ENCODE results near the gene SMAP1.

Gene SMAP1

DNA sequence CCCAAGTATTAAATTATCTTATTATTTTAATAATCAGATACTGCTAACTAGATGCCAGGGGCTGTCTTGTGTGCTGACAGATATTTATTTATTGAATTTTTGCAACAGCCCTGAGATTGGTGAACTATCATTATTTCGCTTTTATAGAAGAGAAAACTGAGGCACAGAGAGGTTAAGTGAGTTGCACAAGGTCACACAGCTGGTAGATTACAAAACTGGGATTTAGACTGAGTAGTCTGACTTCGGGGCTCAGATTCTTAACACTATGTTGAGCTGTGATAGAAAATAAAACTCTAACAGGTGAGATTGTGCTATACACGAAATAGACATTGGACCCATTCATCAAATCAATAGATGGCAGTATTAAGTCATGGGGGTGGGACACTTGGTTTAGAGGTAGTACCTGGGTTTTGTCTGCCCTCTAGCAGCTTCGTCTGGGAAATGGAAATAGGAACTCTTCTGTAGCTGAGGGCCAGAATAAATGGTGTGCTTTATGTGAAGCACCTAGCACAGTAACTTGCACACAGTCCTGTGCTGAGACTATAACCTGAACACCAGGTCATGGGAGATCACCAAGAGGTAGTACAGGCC, 175.7 kb downstream of the SMAP1 start:
- peak; percentile 41 for DNase-seq

DNA sequence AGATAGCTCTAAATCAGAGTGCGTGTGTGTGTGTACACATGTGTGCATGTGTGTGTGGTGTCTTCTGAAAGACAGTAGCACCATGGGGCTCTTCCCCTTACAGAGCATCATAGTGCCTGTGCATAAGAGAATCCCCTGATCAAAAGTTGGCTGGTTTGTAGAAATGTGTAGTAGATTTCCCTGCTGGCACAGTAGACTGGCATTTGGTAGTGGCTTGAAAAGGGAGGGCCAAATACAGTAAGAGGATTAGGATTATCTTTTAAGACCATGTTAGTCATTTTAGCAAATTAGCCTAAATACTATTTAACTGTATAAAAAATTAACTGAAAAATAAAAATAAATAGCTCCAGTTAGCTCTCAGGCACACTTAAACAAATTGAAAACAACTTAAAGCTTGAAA, 176.6 kb downstream of the SMAP1 start:
- no peak for DNase-seq

DNA sequence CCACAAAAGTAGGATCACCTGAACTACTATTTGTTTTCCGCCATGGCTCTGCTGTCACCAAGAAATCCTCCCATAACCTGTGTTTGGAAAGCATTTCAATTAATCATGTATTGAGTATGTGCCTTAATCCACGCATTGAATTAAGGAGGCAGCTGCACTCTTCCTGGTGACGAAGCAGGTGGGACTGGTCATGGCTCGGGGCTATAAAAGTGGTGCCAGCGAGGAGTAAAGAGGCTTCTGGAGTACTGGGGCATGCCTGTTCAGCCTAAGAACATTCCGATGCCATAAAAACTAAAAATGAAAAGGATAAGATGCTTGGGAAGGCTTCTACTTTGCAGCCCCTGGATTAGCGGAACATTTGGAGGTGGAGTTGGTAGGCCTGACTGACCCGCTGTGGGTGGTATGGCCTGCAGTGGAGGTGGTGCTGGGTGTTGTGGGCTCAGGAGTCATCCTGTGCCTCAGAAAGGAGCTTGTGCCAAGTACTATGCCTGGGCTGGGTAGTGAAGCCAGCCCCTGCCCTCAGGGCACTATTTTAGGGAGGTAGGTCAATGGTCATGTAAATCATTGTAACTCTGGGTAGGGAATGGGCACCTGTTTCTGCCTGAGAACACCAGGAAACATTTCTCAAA, 178.6 kb downstream of the SMAP1 start:
- DNase-seq = peak; percentile 88

DNA sequence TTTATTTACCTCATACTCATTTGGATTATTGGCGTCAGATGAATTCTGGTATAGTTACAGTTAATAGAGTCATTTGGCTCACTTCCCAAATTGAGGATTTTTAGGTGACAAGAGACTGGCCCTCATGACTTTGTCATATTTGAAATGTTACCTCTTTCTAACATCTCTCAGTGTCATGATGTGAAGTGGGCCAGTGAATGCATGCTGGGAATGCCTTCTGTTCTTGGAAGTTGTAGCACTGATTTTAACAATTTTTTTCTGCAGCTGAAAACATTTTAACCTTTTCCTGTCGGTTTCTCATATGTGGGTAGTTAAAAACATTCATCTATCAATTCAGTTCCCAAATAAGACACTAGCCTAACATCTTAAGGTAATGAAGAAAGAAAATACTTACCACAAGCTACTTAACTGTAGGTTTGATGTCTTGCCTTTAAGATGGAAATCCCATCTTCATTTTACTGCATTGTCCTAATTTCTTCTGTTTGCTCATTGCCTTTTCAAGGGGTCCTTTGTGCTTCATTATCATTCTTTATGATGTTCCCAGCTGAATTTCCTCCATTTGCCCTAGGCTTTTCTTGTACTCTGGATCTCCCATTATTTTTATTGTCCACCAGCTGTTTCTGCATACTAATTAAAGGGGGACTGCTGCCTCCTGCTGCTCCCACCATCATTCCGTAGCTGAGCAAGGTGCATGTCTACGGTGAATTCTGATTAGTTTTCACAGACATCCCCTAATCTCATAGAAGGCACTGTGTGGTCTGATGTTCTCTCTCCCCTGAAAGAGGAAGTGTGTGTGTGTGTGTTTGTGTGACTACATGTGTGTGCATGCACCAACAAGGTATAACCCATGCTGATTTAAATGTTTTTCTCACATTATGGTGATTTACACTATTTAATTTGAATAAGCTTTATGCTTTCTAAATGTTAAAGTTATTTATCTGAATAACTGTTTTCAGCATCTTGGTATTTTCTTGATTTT, 179.7 kb downstream of the SMAP1 start:
- DNase-seq = peak; percentile 93

DNA sequence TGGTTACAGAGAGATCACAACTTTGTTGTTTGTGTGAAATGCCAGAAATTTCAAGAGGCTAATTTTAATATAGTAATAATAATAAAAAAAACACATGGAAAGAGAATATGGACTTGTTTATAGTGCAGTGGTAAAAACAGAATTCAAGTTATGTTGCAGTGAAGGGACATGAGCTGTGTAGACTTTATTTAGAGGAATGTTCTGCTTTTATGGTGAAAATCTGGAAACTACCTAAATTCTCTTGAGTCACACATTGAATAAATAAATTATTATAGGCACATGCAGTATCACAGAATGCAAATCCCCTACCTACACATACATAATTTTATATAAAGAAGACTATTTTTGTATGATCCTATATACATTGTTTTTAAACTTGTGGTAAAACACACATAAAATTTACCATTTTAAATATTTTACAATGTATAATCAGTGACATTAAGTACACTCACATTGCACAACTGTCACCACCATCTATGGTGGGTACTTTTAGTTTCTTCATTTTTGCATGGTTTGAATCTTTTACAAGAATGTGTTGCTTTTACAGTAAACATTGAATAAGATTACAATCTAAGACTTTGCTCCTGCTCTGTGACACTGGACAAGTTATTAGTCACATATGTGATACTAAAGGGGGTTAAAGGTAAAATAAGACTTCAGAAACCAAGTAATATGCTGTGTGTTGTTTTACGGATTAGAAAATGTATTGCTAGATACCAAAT, 181.8 kb downstream of the SMAP1 start:
- DNase-seq = no peak

DNA sequence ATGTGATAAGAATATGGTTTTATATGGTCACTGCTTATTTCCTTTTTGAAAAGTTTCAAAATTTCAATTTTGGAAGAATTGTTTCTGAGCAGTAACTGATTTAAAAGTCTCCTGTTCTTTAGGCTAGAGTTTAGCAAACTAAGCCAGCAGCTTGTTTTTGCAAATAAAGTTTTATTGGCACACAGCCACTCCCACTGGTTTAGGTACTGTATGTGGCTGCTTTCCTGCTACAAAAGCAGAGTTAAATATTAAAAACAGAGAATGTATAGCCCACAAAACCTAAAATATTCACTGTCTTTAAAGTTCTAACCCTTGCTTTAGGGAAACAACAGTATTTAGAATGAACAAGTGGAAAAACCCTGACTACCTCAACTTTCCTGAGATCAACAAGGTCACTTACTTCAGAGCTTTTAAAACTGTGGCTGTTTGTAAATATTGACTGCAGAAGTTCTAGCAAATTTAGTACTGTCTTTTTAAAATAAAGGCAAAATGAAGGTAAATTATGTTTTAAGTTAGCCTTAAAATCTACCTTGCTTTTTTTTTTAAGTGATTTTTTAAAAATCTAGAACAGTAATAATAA, 185.1 kb downstream of the SMAP1 start:
- no peak for DNase-seq

DNA sequence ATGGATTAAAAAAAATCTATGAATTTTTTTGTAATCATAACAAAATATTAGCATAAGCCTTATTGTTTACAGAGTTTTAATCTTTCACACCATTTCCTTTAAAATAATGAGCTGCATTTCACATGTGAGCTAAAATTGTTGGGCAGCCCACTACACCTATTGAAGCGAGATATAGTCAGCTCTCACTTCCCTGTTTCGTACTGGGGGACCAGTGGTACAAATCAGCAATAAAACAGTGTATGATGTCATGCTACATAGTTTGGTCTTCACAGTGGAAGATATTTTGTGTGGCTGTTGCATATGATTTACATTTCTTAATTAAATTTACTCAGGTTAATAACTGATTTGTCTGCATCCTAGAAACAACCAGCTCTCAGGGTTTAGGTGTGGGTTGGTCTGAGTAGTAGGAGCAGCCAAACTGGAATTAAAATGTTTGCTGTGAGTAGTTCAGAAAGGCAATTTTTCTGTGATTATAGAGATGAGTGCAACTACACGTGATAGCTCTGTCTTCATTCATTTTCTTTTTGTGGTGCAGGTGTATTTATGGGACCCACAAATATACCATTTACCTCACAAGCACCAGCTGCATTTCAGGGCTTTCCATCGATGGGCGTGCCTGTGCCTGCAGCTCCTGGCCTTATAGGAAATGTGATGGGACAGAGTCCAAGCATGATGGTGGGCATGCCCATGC, 189.8 kb downstream of the SMAP1 start:
- no peak for DNase-seq

DNA sequence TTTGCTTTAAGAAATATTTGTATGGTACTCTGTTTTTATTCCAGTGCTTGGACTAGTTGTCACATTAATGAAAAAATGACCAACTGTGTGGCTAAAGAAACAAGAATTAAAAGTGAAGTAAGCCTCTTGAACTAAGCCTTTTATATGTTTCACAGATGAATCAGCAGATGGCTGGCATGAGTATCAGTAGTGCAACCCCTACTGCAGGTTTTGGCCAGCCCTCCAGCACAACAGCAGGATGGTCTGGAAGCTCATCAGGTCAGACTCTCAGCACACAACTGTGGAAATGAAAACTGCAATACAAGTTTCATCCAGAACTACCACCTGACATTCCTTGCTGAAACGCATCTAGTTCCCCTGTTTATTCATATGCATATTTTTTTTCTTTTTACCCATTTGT, 192.4 kb downstream of the SMAP1 start:
- peak; percentile 43 for DNase-seq

DNA sequence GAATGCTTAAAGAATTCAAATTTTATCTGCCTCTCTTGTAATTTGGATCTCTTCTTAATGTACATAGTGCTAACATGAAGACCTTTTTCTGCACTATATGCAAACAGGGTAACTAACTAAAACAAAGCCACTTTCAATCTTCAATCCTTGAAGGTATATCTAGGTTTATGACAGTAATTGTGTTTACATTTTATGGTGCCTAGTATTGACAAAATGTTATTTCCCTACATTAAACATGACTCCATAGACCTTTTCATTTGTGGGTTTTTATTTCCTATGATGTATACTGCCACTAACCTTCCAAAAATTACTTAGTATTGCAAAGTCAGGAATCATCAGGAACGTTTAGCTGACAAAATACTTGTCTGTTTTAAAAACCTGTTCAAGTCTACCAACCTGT, 193.2 kb downstream of the SMAP1 start:
- peak; percentile 25 for DNase-seq

DNA sequence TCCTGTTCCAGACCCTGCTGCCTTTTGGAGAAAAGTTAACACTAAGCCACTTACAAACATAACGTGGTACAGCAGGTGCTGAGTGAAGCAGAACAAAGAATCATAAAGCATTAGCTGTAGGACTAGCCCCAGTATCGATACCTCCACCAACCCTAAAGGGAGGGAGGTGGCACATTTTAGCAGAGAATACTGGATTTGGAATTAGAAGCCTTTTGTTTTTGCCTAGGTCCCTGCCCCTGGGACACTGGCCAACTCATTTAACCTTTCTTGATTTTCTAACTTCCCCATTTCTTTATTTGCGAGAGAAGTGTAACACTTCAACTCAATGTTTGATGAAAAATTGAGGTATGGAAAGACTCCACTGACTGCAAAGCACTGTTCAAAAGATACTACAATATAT, 195.7 kb downstream of the SMAP1 start:
- DNase-seq = peak; percentile 14

DNA sequence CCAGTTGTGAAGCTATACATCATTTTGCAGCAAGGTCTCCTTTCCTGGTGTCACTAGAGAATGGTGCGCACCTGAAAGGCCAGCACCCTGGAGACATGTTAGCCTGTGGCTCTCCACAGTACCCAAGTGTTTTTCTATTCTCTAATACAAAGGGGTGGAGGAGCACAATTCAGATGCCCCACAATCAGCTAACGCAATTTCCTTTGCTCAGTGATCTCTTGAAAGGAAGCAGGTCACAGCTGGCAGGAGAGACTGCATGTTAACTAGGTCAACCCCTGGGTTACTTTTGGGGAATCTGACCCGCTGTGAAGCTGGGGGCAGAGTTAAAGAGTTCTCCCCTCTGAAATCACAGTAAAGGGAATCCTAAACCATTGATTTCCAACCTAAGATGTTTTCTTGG, 196.7 kb downstream of the SMAP1 start:
- DNase-seq = peak; percentile 47

DNA sequence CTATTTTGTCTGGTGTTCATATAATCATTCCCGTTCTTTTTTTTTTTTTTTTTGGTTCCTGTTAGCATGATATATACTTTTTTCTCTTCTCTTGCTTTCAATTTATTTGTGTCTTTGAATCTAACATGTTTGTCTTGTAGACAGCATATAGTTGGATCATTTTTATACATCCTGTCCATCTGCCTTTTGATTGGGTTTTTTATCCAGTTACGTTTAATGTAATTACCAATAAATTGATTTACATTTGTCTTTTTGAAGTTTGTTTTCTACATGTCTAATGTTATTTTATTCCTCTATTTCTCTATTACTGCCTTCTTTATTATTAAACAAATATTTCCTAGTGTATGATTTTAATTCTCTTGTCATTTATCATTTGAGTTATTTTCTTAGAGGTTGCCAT, 204.8 kb downstream of the SMAP1 start:
- no peak for DNase-seq

DNA sequence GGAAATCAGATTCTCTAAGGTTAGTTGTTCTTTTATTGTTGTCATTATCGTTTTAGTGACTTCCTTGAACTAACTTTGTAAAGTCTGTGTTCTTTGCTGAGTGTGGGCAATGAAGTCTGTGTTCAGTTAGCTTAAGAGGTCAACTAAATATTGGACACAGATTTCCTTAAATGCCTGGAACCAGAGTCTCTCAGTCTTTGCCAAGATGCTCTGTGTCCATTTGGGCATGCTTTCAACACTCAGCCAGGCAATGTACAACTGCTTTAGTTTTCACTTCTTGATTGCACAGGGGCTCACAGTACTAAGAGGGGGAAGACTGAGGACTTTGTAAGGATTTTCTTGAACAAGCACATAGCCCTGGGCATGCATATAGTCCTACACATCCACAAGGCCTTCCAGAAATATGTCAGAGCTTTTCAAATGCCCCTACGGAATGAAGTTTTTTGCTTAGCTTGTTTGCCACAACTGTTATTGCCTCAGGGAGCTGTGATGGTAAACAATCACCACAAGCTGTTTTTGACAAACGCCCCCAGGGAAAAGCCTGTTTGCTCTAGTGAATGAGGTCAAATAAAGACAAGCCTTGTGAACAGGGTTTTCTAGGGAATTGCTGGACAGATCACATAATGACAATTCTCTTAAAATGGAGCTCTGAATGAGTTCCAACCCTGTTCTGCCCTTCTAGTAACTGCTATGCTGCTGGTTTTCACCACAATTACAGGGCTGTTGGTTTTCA, 206.7 kb downstream of the SMAP1 start:
- DNase-seq = peak; percentile 84

DNA sequence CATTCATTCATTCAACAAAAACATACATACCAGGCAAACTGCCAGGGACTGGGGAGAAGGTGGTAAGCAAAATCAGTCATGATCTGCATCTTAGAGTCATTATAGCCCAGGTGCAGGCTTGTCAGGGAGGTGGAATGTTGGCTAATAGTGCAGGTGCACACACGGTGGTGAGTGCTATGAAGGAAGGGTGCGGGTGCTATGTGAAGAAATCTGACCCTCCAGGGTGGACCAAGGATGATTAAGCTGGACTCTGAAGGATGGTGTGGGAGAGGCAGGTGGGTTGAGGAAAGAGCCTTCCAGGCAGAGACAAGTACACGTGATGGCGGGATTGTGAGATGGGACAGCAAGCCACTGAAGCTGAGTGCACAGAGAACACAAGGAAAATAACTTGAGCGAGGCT, 211.8 kb downstream of the SMAP1 start:
- DNase-seq = no peak

DNA sequence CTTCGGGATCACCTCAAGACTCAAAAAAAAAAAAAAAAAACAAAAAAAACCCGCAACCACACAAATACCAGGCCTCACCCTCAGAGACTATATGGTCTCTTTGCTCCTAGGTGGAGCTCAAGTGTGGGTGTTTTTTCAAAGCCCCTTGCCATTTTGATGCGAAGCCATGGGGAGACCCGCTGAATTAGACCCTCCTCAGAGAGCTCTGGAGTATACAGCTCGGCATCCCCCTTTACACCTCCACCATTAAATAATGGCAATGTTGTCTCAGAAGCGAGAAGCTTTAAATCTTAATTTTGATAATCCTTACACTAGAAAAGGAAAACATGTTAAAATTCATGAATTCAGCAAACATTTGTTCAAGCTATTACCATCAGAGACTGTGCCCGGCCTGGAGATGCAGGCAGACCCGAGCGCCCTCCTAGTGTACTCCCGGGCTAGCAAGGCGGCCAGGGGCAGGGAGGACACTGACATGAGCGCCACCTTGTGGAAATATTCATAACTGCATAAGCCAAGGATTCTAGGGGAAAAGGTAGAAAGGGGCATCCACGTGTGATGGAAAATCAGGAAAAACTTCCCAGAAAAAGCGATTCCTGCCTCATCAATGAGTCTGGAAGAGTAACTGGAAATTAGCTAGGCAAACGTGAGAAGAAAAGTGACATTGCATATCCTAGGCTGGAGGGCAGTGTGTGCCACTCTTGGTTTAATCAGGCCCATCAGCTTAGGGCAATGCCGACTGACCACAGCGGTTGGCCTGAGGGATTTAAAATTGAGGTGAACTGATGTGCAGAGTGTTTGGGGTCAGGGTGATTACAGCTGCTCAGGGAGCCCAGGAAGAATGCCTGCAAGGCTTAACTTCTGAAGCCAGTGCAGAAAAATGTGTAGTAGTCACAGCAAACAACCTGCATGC, 216.6 kb downstream of the SMAP1 start:
- peak; percentile 78 for DNase-seq

DNA sequence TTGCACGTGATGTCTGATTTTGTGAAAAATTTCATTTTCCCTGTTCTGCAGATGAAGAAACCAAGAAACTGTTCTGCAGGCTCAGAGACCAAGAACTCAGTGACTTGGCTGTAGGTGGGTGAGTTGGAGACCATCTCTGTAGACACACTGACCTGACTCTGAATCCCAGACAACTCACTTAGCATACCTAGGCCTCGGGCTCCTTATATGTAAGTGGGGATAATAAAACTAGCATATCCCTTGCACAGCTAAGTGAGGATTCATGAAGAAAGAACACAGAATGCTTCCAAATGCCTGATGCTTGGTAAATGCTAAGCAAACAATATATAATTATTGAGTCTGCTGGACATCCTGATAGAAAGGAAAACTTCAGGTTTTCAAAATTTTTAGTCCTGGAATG, 218.4 kb downstream of the SMAP1 start:
- peak; percentile 8 for DNase-seq

DNA sequence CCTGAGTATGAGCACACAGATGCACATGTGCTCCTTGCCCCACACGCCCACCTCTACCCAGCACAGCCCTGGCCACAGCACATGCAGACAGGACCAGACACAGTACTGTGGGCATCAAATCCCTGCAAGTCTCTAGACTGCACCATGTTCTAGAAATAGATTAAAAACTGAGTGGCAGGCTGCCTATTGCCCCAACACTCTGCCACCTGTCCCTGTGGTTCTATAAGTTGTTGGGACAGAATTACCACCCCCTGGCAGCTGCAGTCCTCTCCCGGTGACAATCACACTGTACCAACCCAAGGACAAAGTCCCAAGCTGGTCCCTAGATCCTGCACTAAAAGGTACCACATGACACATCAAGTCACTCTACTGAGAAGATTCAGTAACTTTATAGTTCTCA, 219.0 kb downstream of the SMAP1 start:
- peak; percentile 15 for DNase-seq

DNA sequence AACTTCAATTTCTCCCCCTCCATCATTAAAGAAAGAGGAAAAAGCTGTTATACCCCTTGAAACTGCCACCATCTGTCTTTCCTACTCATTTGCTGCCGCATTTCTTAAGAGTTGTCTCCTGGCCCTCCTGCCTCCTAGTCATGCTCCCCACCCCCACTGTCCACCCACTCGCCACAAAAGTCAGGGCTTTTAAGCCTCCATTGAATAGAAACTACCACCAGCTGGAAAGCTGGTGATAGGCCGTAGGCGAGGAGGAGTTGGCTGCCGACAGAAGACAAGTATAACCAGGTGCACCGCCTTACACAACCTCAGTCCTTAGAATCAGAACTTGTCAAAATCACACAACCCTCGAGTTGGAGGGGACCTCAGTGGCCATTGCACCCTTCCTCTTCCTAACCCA, 221.6 kb downstream of the SMAP1 start:
- DNase-seq = no peak

DNA sequence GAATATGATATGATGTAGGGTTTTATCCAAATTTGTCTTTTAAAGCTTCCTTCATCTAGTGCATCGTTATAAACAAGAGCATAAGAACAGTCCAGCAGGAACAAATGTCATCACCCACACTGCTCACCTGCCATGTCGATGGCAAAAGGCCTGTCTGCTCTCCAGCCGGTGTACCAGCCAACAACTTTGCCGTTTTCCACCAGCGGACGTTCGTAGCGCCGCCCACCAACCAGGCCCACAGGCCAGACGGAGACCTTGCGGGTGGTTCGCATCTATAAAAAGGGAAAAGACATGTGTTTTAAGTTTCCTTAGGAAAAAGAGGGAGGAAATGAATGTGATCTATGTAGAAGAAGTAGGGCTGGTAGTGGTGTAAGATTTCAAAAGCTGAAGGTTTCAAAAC, 226.3 kb downstream of the SMAP1 start:
- no peak for DNase-seq

DNA sequence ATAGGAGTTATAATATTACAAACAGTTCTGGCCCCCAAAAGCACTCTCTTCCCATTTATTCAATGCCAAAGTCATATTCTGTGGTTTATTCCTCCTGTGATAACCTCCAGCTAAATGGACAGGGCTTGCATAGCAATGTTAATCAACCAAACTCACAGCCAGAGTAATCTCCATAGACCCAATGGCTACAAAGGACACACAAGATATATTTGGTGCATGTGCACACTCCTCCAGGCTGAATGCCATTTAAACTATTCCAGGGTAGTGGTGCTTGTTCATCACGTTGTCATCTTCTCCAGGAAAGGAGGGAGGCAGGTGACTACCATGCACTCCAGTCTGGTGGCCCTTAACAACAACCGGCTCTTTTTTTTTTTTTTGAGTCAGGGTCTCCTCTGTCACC, 232.4 kb downstream of the SMAP1 start:
- no peak for DNase-seq

All from NCI-H69 (cell line).